ENCODE data around the gene ENPP7.

The ENPP7 gene

DNA sequence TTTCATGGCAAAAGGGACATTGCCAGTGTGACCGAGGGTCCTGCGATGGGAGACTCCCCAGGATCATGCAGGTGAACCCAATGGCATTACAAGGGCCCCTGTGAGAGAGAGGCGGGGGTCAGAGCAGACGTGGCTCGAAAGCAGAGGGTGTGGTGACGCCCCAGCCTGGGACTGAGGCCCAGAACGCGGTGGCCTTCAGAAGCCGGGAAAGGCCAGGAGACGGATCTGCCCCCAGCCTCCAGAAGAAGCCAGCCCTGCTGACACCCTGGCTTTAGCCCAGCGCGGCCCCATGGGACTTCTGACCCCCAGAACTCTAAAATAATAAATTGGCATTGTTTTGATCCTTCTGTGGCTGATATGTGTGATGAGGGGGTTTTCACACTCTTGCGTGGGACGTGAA is 17.4 kb upstream of the ENPP7 start:
- TF ChIP-seq ZBTB7A (IDR thresholded peaks at IDR 0.05; ENCODE audit: low read depth) = no peak

DNA sequence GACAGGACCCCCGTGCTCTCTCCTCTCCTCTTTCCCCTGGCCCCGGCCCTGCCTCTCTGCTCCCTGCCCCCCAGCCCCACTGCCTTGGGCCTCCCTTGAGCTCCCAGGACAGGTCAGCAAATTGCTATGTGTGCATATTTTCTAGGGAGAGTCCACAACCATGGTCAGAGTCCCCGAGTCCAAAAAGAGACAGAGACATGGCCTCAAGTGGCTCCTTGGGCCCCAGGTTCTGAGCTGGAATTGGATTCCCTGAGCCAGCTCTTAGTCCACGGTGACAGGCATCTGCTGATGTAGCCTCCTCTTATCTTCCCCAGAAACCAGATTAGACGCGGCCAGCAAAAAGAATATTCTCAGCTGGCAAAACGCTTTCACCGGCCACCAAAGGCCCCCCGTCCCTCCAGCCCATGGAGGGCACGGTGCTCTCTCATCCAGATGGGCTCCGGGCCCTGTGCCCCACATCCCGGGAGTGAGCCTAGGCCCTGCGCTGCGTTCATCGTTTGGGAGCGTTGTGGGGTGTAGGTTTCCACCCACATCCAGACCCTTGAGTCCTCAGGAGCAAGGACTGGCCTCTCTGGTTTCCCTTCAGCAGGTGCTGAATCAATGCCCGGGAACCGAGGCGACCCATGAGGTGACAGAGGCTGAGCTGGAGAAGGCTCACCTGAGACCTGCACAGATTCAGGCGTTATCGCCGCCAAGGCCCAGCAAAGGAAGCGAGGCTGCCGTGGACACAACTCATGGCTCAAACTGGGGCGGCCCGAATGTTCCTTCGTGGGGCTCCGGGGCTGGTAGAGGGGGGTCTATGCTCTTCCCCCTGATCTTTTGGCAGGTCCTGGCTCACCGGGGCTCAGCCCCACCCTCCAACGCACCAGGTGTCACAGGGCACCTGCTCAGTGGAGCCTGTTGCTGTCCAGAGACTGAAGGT is 16.3 kb upstream of the ENPP7 start:
- TF ChIP-seq FOXM1 (IDR thresholded peaks at IDR 0.05; ENCODE audit: borderline replicate concordance, low read depth) (no peak), CEBPB (IDR thresholded peaks at IDR 0.05) (no peak), NFIC (IDR thresholded peaks at IDR 0.05) (no peak), TAF1 (IDR thresholded peaks at IDR 0.05; ENCODE audit: low read depth) (no peak), RAD21 (IDR thresholded peaks at IDR 0.05; ENCODE audit: low read depth) (no peak), ZBTB7A (IDR thresholded peaks at IDR 0.05; ENCODE audit: low read depth) (no peak)

DNA sequence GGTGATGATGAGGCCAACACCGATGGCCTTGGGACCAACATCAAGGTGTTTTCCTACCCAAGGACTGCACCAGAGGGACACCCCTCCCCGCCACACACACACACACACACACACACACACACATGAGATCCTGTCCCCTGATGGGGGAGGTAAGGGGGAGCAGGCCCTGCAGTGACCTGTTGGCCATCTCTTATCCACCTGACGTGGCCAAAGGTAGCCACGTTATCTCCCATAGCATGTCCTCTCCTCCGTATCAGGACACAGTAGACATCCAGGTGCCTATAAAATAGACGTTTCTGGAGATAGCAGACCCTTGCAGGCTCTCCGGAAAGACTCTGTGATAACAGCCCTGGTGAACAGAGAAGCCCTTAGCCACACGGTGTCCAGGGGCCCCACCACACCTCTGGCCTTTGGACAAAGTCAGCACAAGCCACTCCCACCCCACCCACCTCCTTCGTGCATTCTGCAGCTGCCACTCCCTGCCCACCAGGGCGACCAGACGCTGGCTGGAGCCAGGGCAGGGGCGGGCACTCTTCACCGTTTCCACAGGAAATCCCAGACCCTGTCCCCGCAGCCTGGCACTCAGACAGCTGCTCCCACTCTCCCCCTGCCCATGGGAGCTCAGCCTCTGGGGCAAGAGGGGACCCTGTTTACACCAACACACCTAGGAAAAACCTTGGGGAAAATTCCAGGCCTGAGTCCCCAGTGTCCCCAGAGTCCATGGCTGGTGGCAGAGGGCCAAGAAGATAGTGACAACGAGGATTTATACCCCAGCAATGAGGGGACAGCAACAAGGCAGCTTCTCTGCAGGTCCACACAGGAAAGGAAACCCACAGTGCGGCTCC is 15.4 kb upstream of the ENPP7 start:
- no peak for TF ChIP-seq YY1 (IDR thresholded peaks at IDR 0.05; ENCODE audit: low read depth)
- no peak for TF ChIP-seq TEAD4 (IDR thresholded peaks at IDR 0.05)
- no peak for TF ChIP-seq CREB1 (IDR thresholded peaks at IDR 0.05; ENCODE audit: low read depth)
- TF ChIP-seq, protein P1, sequence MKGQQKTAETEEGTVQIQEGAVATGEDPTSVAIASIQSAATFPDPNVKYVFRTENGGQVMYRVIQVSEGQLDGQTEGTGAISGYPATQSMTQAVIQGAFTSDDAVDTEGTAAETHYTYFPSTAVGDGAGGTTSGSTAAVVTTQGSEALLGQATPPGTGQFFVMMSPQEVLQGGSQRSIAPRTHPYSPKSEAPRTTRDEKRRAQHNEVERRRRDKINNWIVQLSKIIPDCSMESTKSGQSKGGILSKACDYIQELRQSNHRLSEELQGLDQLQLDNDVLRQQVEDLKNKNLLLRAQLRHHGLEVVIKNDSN (IDR thresholded peaks at IDR 0.05) = no peak

DNA sequence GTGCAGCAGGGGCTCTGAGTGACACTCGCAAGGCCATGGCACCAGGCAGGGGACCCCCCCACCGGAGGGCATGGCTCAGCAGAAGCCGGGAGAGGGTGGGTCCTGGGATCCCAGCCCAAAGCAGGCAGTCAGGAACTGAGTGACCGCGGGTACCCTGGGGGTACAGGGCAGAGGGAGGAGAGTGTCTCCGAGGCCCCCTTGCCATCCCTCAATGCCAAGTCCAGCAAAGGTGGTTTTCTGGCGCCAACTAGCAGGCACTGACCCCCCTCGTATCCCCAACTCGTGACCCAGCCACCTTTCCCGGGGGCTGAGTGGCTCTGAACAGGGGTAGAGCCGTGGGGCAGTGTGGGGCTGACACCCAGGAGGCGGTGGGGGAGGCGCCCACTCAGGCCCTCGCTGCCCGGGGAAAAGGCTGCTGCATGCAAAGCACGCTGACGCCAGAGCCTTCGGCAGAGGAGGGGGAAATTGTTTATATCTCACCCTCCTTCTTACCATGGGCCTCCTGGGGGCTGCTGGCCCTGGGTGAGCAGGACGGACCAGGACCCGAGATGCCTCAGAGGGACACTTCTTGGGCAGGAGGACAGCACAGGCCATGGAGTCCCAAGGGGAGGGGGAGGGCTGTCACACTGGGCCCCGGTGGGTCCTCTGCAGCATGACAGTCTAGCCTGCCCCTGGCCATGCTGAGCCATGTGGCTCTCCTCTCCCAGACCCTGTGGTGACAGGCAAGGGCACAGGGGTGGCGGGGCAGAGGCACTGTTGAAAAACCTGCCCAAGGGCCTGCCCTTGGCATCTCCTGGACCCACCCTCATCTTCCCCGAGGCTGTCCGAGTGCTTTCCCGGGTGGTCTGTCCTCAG is 14.6 kb upstream of the ENPP7 start:
- TF ChIP-seq CREB1 (IDR thresholded peaks at IDR 0.05; ENCODE audit: low read depth) = no peak
- no peak for TF ChIP-seq ZBTB7A (IDR thresholded peaks at IDR 0.05; ENCODE audit: low read depth)
- no peak for TF ChIP-seq FOXM1 (IDR thresholded peaks at IDR 0.05; ENCODE audit: borderline replicate concordance, low read depth)
- no peak for TF ChIP-seq YY1 (IDR thresholded peaks at IDR 0.05; ENCODE audit: low read depth)
- TF ChIP-seq, protein P2, sequence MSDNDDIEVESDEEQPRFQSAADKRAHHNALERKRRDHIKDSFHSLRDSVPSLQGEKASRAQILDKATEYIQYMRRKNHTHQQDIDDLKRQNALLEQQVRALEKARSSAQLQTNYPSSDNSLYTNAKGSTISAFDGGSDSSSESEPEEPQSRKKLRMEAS (IDR thresholded peaks at IDR 0.05) = no peak
- TF ChIP-seq CEBPB (IDR thresholded peaks at IDR 0.05) = no peak
- TF ChIP-seq RAD21 (IDR thresholded peaks at IDR 0.05; ENCODE audit: low read depth) = no peak
- TF ChIP-seq EP300 (IDR thresholded peaks at IDR 0.05; ENCODE audit: borderline replicate concordance) = no peak
- no peak for TF ChIP-seq EGR1 (IDR thresholded peaks at IDR 0.05)
- TF ChIP-seq NFIC (IDR thresholded peaks at IDR 0.05) = no peak
- TF ChIP-seq TCF12 (IDR thresholded peaks at IDR 0.05; ENCODE audit: low read depth) = no peak
- no peak for TF ChIP-seq TAF1 (IDR thresholded peaks at IDR 0.05; ENCODE audit: low read depth)
- no peak for TF ChIP-seq TEAD4 (IDR thresholded peaks at IDR 0.05)
- TF ChIP-seq, protein P3, sequence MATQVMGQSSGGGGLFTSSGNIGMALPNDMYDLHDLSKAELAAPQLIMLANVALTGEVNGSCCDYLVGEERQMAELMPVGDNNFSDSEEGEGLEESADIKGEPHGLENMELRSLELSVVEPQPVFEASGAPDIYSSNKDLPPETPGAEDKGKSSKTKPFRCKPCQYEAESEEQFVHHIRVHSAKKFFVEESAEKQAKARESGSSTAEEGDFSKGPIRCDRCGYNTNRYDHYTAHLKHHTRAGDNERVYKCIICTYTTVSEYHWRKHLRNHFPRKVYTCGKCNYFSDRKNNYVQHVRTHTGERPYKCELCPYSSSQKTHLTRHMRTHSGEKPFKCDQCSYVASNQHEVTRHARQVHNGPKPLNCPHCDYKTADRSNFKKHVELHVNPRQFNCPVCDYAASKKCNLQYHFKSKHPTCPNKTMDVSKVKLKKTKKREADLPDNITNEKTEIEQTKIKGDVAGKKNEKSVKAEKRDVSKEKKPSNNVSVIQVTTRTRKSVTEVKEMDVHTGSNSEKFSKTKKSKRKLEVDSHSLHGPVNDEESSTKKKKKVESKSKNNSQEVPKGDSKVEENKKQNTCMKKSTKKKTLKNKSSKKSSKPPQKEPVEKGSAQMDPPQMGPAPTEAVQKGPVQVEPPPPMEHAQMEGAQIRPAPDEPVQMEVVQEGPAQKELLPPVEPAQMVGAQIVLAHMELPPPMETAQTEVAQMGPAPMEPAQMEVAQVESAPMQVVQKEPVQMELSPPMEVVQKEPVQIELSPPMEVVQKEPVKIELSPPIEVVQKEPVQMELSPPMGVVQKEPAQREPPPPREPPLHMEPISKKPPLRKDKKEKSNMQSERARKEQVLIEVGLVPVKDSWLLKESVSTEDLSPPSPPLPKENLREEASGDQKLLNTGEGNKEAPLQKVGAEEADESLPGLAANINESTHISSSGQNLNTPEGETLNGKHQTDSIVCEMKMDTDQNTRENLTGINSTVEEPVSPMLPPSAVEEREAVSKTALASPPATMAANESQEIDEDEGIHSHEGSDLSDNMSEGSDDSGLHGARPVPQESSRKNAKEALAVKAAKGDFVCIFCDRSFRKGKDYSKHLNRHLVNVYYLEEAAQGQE (IDR thresholded peaks at IDR 0.05; ENCODE audit: low read depth) = no peak
- TF ChIP-seq, protein P1 (IDR thresholded peaks at IDR 0.05) = no peak

DNA sequence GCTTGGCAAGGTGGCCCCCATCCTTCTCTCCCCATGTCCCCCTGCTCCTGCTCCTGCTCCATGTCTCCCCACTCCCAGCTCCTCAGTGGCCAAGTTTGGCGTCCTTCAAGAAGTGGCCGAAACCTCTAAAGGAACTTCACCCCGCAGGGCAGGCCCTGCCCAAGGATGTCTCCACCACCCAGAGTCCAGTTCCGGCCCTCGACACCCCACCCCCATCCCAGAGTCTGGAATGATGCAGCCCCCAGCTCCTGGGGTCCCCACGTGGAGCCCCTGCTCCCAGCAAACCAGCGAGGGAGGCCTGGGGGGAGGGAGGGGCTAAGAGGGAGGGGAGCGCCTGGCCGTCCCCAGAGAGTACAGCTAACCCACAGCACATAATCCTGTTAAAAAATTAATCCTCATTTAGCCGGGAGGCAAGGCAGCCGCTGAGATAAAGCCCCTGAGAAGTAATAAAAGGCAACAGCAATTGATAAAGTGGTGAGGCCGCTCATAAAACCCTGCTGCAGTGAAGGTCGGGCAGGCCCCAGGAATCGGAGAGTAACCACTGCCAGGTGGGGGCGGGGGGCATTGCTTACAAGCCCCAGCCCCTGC is 9.9 kb upstream of the ENPP7 start:
- no peak for TF ChIP-seq TEAD4 (IDR thresholded peaks at IDR 0.05)
- no peak for TF ChIP-seq TCF12 (IDR thresholded peaks at IDR 0.05; ENCODE audit: low read depth)
- no peak for TF ChIP-seq FOXM1 (IDR thresholded peaks at IDR 0.05; ENCODE audit: borderline replicate concordance, low read depth)
- TF ChIP-seq YY1 (IDR thresholded peaks at IDR 0.05; ENCODE audit: low read depth) = no peak
- TF ChIP-seq, protein P2 (IDR thresholded peaks at IDR 0.05) = no peak
- TF ChIP-seq ZBTB7A (IDR thresholded peaks at IDR 0.05; ENCODE audit: low read depth) = no peak
- TF ChIP-seq NFIC (IDR thresholded peaks at IDR 0.05) = no peak
- TF ChIP-seq, protein P1 (IDR thresholded peaks at IDR 0.05) = no peak
- TF ChIP-seq CEBPB (IDR thresholded peaks at IDR 0.05) = no peak
- no peak for TF ChIP-seq CREB1 (IDR thresholded peaks at IDR 0.05; ENCODE audit: low read depth)
- TF ChIP-seq EGR1 (IDR thresholded peaks at IDR 0.05) = no peak
- no peak for TF ChIP-seq TAF1 (IDR thresholded peaks at IDR 0.05; ENCODE audit: low read depth)
- TF ChIP-seq EP300 (IDR thresholded peaks at IDR 0.05; ENCODE audit: borderline replicate concordance) = no peak
- TF ChIP-seq, protein P3 (IDR thresholded peaks at IDR 0.05; ENCODE audit: low read depth) = no peak
- TF ChIP-seq RAD21 (IDR thresholded peaks at IDR 0.05; ENCODE audit: low read depth) = no peak

Data from Ishikawa (cell line).